Endothelial cell of umbilical vein (primary cell): ENCODE data around the gene PTTG1. TPM values are rescaled to one million over a fixed set of nuclear protein-coding genes. Genes with fewer than 3 reads are reported as not detected.

Experiments
- BruUV-seq: library from RNA; stranded (reverse); fragments of 400-500 nt; replicated peaks from 2 replicates; lab custom pipeline; 2021; lab: Mats Ljungman, UMichigan
- CTCF ChIA-PET: fragments of 300-600, 350-600 bp; sonication (Branson Sonifier 250); formaldehyde crosslinking; loops from one replicate; lab custom pipeline; 2021; ENCODE audit warnings: antibody characterized with exemption, inconsistent platforms; lab: Charles Lee
- POLR2A ChIA-PET: fragments of 300-600, 350-600 bp; sonication (Branson Sonifier 250); formaldehyde crosslinking; loops from one replicate; lab custom pipeline; 2021; ENCODE audit warnings: antibody characterized with exemption, inconsistent platforms; lab: Charles Lee
- DNase-seq: peaks from one replicate; pipeline ENCODE4 v3.0.0-alpha.2; 2011; ENCODE audit warnings: low read depth, low spot score
- FAIRE-seq: peaks from 2 replicates; lab custom pipeline; 2011; peaks lifted over from hg19 to GRCh38; lab: Jason Lieb, UNC
- H2AFZ ChIP-seq: 2 replicates; pipeline ENCODE4 v1.6.0; 2012; ENCODE audit warnings: low read depth, low read length, control low read depth, inconsistent platforms
- H3K27ac ChIP-seq: 2 replicates; pipeline ENCODE4 v1.5.1; 2011; ENCODE audit warnings: low read depth, mild to moderate bottlenecking, control low read depth, low read length, moderate library complexity; ENCODE audit not compliant: insufficient read depth
- H3K27me3 ChIP-seq, 2 experiments: 2 replicates each; pipeline versions ENCODE4 v1.6.0 to v1.6.1; 2011; ENCODE audit warnings: low read length in 2 of 2, mixed read lengths in 1 of 2; ENCODE audit not compliant: control insufficient read depth in 2 of 2, insufficient read depth in 2 of 2
- H3K36me3 ChIP-seq, 2 experiments: 2 replicates in 1 of 2; 3 replicates in 1 of 2; pipeline ENCODE4 v1.5.1; 2011; ENCODE audit warnings: low read length in 2 of 2, mild to moderate bottlenecking in 1 of 2, moderate library complexity in 1 of 2; ENCODE audit not compliant: control insufficient read depth in 2 of 2, insufficient read depth in 2 of 2; ENCODE audit errors: extremely low read depth in 1 of 2
- H3K4me1 ChIP-seq: 3 replicates; pipeline ENCODE4 v1.5.1; 2011; ENCODE audit warnings: mild to moderate bottlenecking, low read length; ENCODE audit not compliant: control insufficient read depth, insufficient read depth; ENCODE audit errors: extremely low read depth
- H3K4me2 ChIP-seq: 2 replicates; pipeline ENCODE4 v1.6.1; 2011; ENCODE audit warnings: low read length, control low read depth, mixed read lengths; ENCODE audit not compliant: insufficient read depth
- H3K4me3 ChIP-seq, 3 experiments: fragments of 200-600 bp in 1 of 3; sonication (generic), shearing (Covaris generic) in 1 of 3; replicated peaks in 1 of 3; 2 replicates each; pipeline ENCODE4 v1.5.1; 2011 to 2016; ENCODE audit warnings: control low read depth in 3 of 3, low read length in 3 of 3, mild to moderate bottlenecking in 2 of 3, inconsistent platforms in 1 of 3, low read depth in 1 of 3, moderate library complexity in 1 of 3; ENCODE audit not compliant: insufficient read depth in 1 of 3
- H3K79me2 ChIP-seq: 2 replicates; pipeline ENCODE4 v1.6.0; 2012; ENCODE audit warnings: low read length, inconsistent platforms; ENCODE audit not compliant: control insufficient read depth, insufficient read depth
- H3K9ac ChIP-seq: replicated peaks from 2 replicates; pipeline ENCODE3; 2011; ENCODE audit warnings: low read length, control low read depth; ENCODE audit not compliant: insufficient read depth; ENCODE audit errors: extremely low read depth
- H3K9me1 ChIP-seq: replicated peaks from 3 replicates; pipeline ENCODE4 v1.6.0; 2011; ENCODE audit warnings: mild to moderate bottlenecking, low read length; ENCODE audit not compliant: control insufficient read depth, insufficient read depth; ENCODE audit errors: extremely low read depth
- H3K9me3 ChIP-seq: replicated peaks from 2 replicates; pipeline ENCODE4 v1.5.1; 2012; ENCODE audit warnings: low read length, inconsistent platforms; ENCODE audit not compliant: control insufficient read depth, insufficient read depth
- H4K20me1 ChIP-seq: replicated peaks from 2 replicates; pipeline ENCODE3; 2011; ENCODE audit warnings: mild to moderate bottlenecking, low read length; ENCODE audit not compliant: control insufficient read depth, insufficient read depth; ENCODE audit errors: extremely low read depth
- CTCF ChIP-seq, 2 donors: IDR thresholded peaks; 1 replicate in 1 of 2; 2 replicates in 1 of 2; pipeline ENCODE4 v1.5.1; 2011; ENCODE audit warnings: low read length in 2 of 2, mild to moderate bottlenecking in 2 of 2, moderate library complexity in 2 of 2, control low read depth in 1 of 2, inconsistent platforms in 1 of 2, low read depth in 1 of 2; ENCODE audit not compliant: insufficient read depth in 1 of 2; ENCODE audit errors: extremely low read depth in 1 of 2
- FOS ChIP-seq: IDR thresholded peaks from 2 replicates; pipeline ENCODE4 v1.6.1; 2011; ENCODE audit warnings: mild to moderate bottlenecking, low read length, moderate library complexity, borderline replicate concordance; ENCODE audit not compliant: insufficient read depth
- JUN ChIP-seq: IDR thresholded peaks from 2 replicates; pipeline ENCODE4 v1.6.1; 2011; ENCODE audit warnings: borderline replicate concordance, low read depth; ENCODE audit not compliant: insufficient read length, insufficient read depth
- MAX ChIP-seq: IDR thresholded peaks from 2 replicates; pipeline ENCODE4 v1.6.1; 2011; ENCODE audit not compliant: insufficient read depth, insufficient read length
- POLR2A ChIP-seq: IDR thresholded peaks from 2 replicates; pipeline ENCODE4 v1.6.1; 2012; ENCODE audit warnings: low read depth, mild to moderate bottlenecking, control low read depth, low read length
- POLR2AphosphoS5 ChIP-seq: IDR thresholded peaks from 2 replicates; pipeline ENCODE4 v1.6.1; 2012; ENCODE audit warnings: low read depth, mild to moderate bottlenecking, control low read depth, low read length, moderate library complexity; ENCODE audit not compliant: insufficient read depth
- dilution Hi-C: fragments of 300-500 bp; cut with MboI; formaldehyde crosslinking; loops from one replicate; pipeline ENCODE4 v1.15.0; 2019; ENCODE audit warnings: low sequenced_read_pairs; ENCODE audit not compliant: extremely low pct_ligation_motif_present
- intact Hi-C: fragments of 100-400 bp; cut with micrococcal nuclease; formaldehyde crosslinking; loops from one replicate; pipeline ENCODE4 v1.10.0; 2022
- polyA plus RNA-seq, 4 experiments: library from polyadenylated mRNA; depleted of rRNA in 3 of 4; stranded (reverse) in 3 of 4; unstranded in 1 of 4; fragments of >200 nt; gene quantifications; 2 replicates each; pipeline versions ENCODE4 v1.2.1 to v1.2.3, GENCODE V29; 2011 to 2012; ENCODE audit warnings: missing spikeins in 1 of 4
- total RNA-seq: library from RNA; stranded (reverse); gene quantifications from 2 replicates; pipeline ENCODE4 v1.2.3, GENCODE V29; 2021

The PTTG1 gene
- total and polyA plus RNA-seq, 2 donors (not counting 3 experiments of a cell fraction or from before 2014, with no cell fraction given), result 140 to 157 TPM

GRCh38 chr5:160451281-160451680, 29.6 kb downstream of the PTTG1 start:
- no TSS peak for BruUV-seq
- peak overlapping the region; percentile 73 for H3K9ac ChIP-seq
- H3K79me2 ChIP-seq, result no peaks in the 10 kb centered on the region
- intact Hi-C loops, result loop anchor here (2.0 kb wide), 1 partner anchor 30 kb away; the partner anchor contains the start of gene PTTG1
- H3K27me3 ChIP-seq, result no peaks in the 10 kb centered on the region
- dilution Hi-C loops, result no loop called here
- DNase-seq, result peak; percentile 45
- ChIA-PET POLR2A (no interaction called here), CTCF (interaction anchor here (1.5 kb wide), 1 partner anchor 12 kb away, joined by 4 read pairs; no protein-coding TSS in a partner anchor)
- H3K4me1 ChIP-seq, result peaks cover 41% of the 10 kb centered on the region
- peak overlapping the region; percentile 97 for H3K27ac ChIP-seq
- no peak overlapping the region for H2AFZ ChIP-seq
- peak; percentile 13 for TF ChIP-seq JUN
- TF ChIP-seq POLR2AphosphoS5, result no peak
- TF ChIP-seq POLR2A, result no peak
- TF ChIP-seq FOS, result no peak
- TF ChIP-seq CTCF (IDR thresholded peaks at IDR 0.05; ENCODE audit: extremely low read depth in 1 of 2, insufficient read depth in 1 of 2, low read depth in 1 of 2, low read length in 2 of 2), result no peak
- TF ChIP-seq MAX, result no peak
- no peaks in the 10 kb centered on the region for H3K9me3 ChIP-seq
- no peaks in the 10 kb centered on the region for H4K20me1 ChIP-seq
- no peaks in the 10 kb centered on the region for H3K36me3 ChIP-seq
- H3K9me1 ChIP-seq, result no peaks in the 10 kb centered on the region
- H3K4me2 ChIP-seq, result peak overlapping the region; percentile 61
- no peak for FAIRE-seq
- H3K4me3 ChIP-seq, result no peak overlapping the region
